H1 (cell line): ENCODE results near the gene SGK1. TPM values are rescaled to one million over a fixed set of nuclear protein-coding genes. Genes with fewer than 3 reads are reported as not detected.

Experiments
- CTCF ChIA-PET: fragments of 300-600 bp; sonication (Branson Sonifier 250); formaldehyde crosslinking; loops from one replicate; lab custom pipeline; 2021; ENCODE audit not compliant: partially characterized antibody; lab: Charles Lee
- POLR2A ChIA-PET: fragments of 300-600 bp; sonication (Branson Sonifier 250); formaldehyde crosslinking; loops from one replicate; lab custom pipeline; 2021; ENCODE audit warnings: inconsistent platforms; ENCODE audit not compliant: partially characterized antibody; lab: Charles Lee
- DNase-seq, 2 experiments: peaks; one replicate each; pipeline versions ENCODE4 v3.0.0 to v3.0.0-alpha.2; 2010 to 2022; ENCODE audit warnings: low spot score in 2 of 2, low read depth in 1 of 2, mixed read lengths in 1 of 2
- FAIRE-seq: peaks from 2 replicates; lab custom pipeline; 2011; peaks lifted over from hg19 to GRCh38; lab: Jason Lieb, UNC
- H2AFZ ChIP-seq: 2 replicates; pipeline ENCODE4 v1.8.1; 2012; ENCODE audit warnings: low read length, inconsistent platforms
- H2AK5ac ChIP-seq: 2 replicates; pipeline ENCODE4 v1.6.1; 2013; ENCODE audit warnings: low read depth, low read length
- H2BK120ac ChIP-seq: replicated peaks from 2 replicates; pipeline ENCODE3; 2013; ENCODE audit warnings: low read depth, low read length, inconsistent platforms
- H2BK12ac ChIP-seq: 2 replicates; pipeline ENCODE4 v1.6.1; 2013; ENCODE audit warnings: low read depth, low read length
- H2BK15ac ChIP-seq: 2 replicates; pipeline ENCODE4 v1.6.1; 2013; ENCODE audit warnings: low read length
- H2BK20ac ChIP-seq: 2 replicates; pipeline ENCODE4 v1.6.1; 2013; ENCODE audit warnings: low read length
- H2BK5ac ChIP-seq: 2 replicates; pipeline ENCODE4 v1.6.1; 2013; ENCODE audit warnings: low read depth, low read length
- H3K14ac ChIP-seq: 2 replicates; pipeline ENCODE4 v1.6.1; 2013; ENCODE audit warnings: inconsistent platforms; ENCODE audit not compliant: insufficient read length
- H3K18ac ChIP-seq: 2 replicates; pipeline ENCODE4 v1.6.1; 2013; ENCODE audit warnings: low read length; ENCODE audit errors: extremely low read depth
- H3K23ac ChIP-seq: 2 replicates; pipeline ENCODE4 v1.6.1; 2013; ENCODE audit warnings: inconsistent platforms; ENCODE audit not compliant: insufficient read length
- H3K23me2 ChIP-seq: 2 replicates; pipeline ENCODE4 v1.6.1; 2013; ENCODE audit warnings: low read depth, low read length
- H3K27ac ChIP-seq: 2 replicates; pipeline ENCODE4 v1.6.1; 2011; ENCODE audit warnings: low read depth, low read length, inconsistent platforms
- H3K27me3 ChIP-seq, 4 experiments: replicated peaks in 1 of 4; 1 replicate in 1 of 4; 2 replicates in 3 of 4; pipeline versions ENCODE4 v1.6.1 to v1.8.1; 2011 to 2013; ENCODE audit warnings: low read length in 3 of 4, mild to moderate bottlenecking in 3 of 4, inconsistent platforms in 2 of 4, mixed read lengths in 2 of 4, moderate library complexity in 1 of 4; ENCODE audit not compliant: control insufficient read depth in 3 of 4, insufficient read depth in 3 of 4; ENCODE audit errors: extremely low read depth in 1 of 4
- H3K36me3 ChIP-seq, 4 experiments: 2 replicates each; pipeline versions ENCODE4 v1.6.1 to v1.8.1; 2011 to 2013; ENCODE audit warnings: mild to moderate bottlenecking in 4 of 4, low read length in 3 of 4, moderate library complexity in 2 of 4, control low read depth in 1 of 4, inconsistent platforms in 1 of 4; ENCODE audit not compliant: insufficient read depth in 4 of 4, control insufficient read depth in 2 of 4
- H3K4ac ChIP-seq: replicated peaks from 2 replicates; pipeline ENCODE3; 2013; ENCODE audit warnings: low read length, low read depth, mixed read lengths, inconsistent platforms; ENCODE audit not compliant: insufficient read length
- H3K4me1 ChIP-seq, 4 experiments: replicated peaks in 1 of 4; 1 replicate in 1 of 4; 2 replicates in 3 of 4; pipeline versions ENCODE4 v1.6.1 to v1.8.1; 2011 to 2013; ENCODE audit warnings: low read length in 3 of 4, inconsistent platforms in 2 of 4, mixed read lengths in 1 of 4; ENCODE audit not compliant: insufficient read depth in 4 of 4, control insufficient read depth in 3 of 4
- H3K4me2 ChIP-seq, 2 experiments: 2 replicates each; pipeline versions ENCODE4 v1.6.1 to v1.8.1; 2011 to 2013; ENCODE audit warnings: low read depth in 2 of 2, low read length in 2 of 2, control low read depth in 1 of 2, inconsistent platforms in 1 of 2, mild to moderate bottlenecking in 1 of 2; ENCODE audit not compliant: insufficient read depth in 1 of 2
- H3K4me3 ChIP-seq, 4 experiments: fragments of 200-600, 300-600 bp in 1 of 4; sonication (generic), shearing (Covaris generic), sonication (Bioruptor Twin) in 1 of 4; 2 replicates each; pipeline versions ENCODE4 v1.5.1 to v1.8.1; 2011 to 2016; ENCODE audit warnings: low read length in 4 of 4, low read depth in 3 of 4, control low read depth in 2 of 4, inconsistent platforms in 2 of 4, mild to moderate bottlenecking in 2 of 4, mixed read lengths in 1 of 4, moderate library complexity in 1 of 4; ENCODE audit not compliant: insufficient read depth in 2 of 4; ENCODE audit errors: extremely low read depth in 1 of 4
- H3K56ac ChIP-seq: replicated peaks from 2 replicates; pipeline ENCODE3; 2013; ENCODE audit warnings: low read depth, mild to moderate bottlenecking, mixed read lengths, low read length, inconsistent platforms; ENCODE audit not compliant: insufficient read length
- H3K79me1 ChIP-seq: 2 replicates; pipeline ENCODE4 v1.6.1; 2013; ENCODE audit warnings: low read depth, low read length, control low read depth
- H3K79me2 ChIP-seq, 2 experiments: 2 replicates each; pipeline versions ENCODE4 v1.6.1 to v1.8.1; 2012 to 2013; ENCODE audit warnings: low read length in 2 of 2, mild to moderate bottlenecking in 2 of 2, inconsistent platforms in 1 of 2; ENCODE audit not compliant: insufficient read depth in 2 of 2, control insufficient read depth in 1 of 2
- H3K9ac ChIP-seq, 4 experiments: replicated peaks in 1 of 4; 1 replicate in 1 of 4; 2 replicates in 3 of 4; pipeline versions ENCODE4 v1.6.1 to v1.8.1; 2011 to 2013; ENCODE audit warnings: low read depth in 3 of 4, low read length in 3 of 4, control low read depth in 2 of 4, mild to moderate bottlenecking in 2 of 4, moderate library complexity in 2 of 4, inconsistent platforms in 1 of 4; ENCODE audit errors: extremely low read depth in 1 of 4
- H3K9me3 ChIP-seq, 2 experiments: 2 replicates each; pipeline versions ENCODE4 v1.6.1 to v1.8.1; 2012 to 2013; ENCODE audit warnings: mild to moderate bottlenecking in 2 of 2, moderate library complexity in 2 of 2, control low read depth in 1 of 2, inconsistent platforms in 1 of 2, low read depth in 1 of 2, low read length in 1 of 2, mixed read lengths in 1 of 2; ENCODE audit not compliant: insufficient read depth in 2 of 2
- H4K20me1 ChIP-seq, 2 experiments: replicated peaks in 1 of 2; 2 replicates each; pipeline versions ENCODE3 to v1.8.1; 2011 to 2013; ENCODE audit warnings: inconsistent platforms in 2 of 2, low read length in 2 of 2, mild to moderate bottlenecking in 1 of 2; ENCODE audit not compliant: insufficient read depth in 2 of 2, control insufficient read depth in 1 of 2
- H4K5ac ChIP-seq: 2 replicates; pipeline ENCODE4 v1.6.1; 2013; ENCODE audit warnings: low read length, low read depth, mixed read lengths, inconsistent platforms; ENCODE audit not compliant: insufficient read length
- H4K8ac ChIP-seq: 2 replicates; pipeline ENCODE4 v1.8.0; 2013; ENCODE audit warnings: mild to moderate bottlenecking, moderate library complexity, low read length, inconsistent platforms; ENCODE audit not compliant: insufficient read depth; ENCODE audit errors: extremely low read depth
- H4K91ac ChIP-seq: replicated peaks from 2 replicates; pipeline ENCODE3; 2013; ENCODE audit warnings: low read length, mixed read lengths, inconsistent platforms; ENCODE audit not compliant: insufficient read length
- ATF3 ChIP-seq: IDR thresholded peaks from 2 replicates; pipeline ENCODE4 v1.6.1; 2011; ENCODE audit warnings: low read depth, mild to moderate bottlenecking, low read length; ENCODE audit not compliant: insufficient read depth
- CEBPB ChIP-seq: IDR thresholded peaks from 2 replicates; pipeline ENCODE4 v1.6.1; 2012; ENCODE audit warnings: low read depth, low read length
- HDAC2 ChIP-seq, 2 experiments: fragments of 300-600 bp in 1 of 2; sonication (generic) in 1 of 2; IDR thresholded peaks; 2 replicates each; pipeline ENCODE4 v1.6.1; 2011 to 2012; ENCODE audit warnings: low read depth in 2 of 2, low read length in 2 of 2, mild to moderate bottlenecking in 2 of 2, moderate library complexity in 2 of 2, borderline replicate concordance in 1 of 2, inconsistent platforms in 1 of 2
- WGBS, 2 experiments: shearing (Covaris generic) in 1 of 2; methylation state at CpG; one replicate each; pipeline versions ENCODE4 v1.1.6 to v1.1.7; 2013 to 2015; ENCODE audit warnings: low lambda C conversion rate in 2 of 2, mixed read lengths in 2 of 2, inconsistent platforms in 1 of 2, low coverage in 1 of 2, missing lambda C conversion rate in 1 of 2; ENCODE audit not compliant: insufficient replicate concordance in 2 of 2, insufficient coverage in 1 of 2, insufficient read length in 1 of 2; ENCODE audit errors: extremely low coverage in 1 of 2, missing lambda C conversion rate in 1 of 2; 5-methylcytosine and 5-hydroxymethylcytosine counted together
- polyA plus RNA-seq, 7 experiments: library from polyadenylated mRNA; depleted of rRNA in 3 of 7; stranded (reverse) in 5 of 7; unstranded in 2 of 7; fragments of >200 nt in 5 of 7; fragments of 200-250 nt in 2 of 7; gene quantifications; 1 replicate in 5 of 7; 2 replicates in 1 of 7; 4 replicates in 1 of 7; pipeline versions ENCODE4 v1.2.1 to v1.2.3, GENCODE V29; 2011 to 2013; ENCODE audit warnings: missing spikeins in 2 of 7, mixed read lengths in 2 of 7
- total RNA-seq: library from RNA; stranded (reverse); fragmentation: NEBNext Ultra II Directional; extraction: Animal tissue kit (Norgen Biotek cat#: 25700); gene quantifications from 2 replicates; pipeline ENCODE4 v1.2.1, GENCODE V29; 2021

SGK1 gene
- total and polyA plus RNA-seq, 2 of the 8 experiments (the other 6 are each of a cell fraction or from before 2014, with no cell fraction given) = 14.5 to 18.4 TPM

- no peak overlapping the region for H3K23ac ChIP-seq
- no peak overlapping the region for H2BK15ac ChIP-seq
- no peak overlapping the region for H2BK12ac ChIP-seq
- no peak overlapping the region for H2AK5ac ChIP-seq
- ChIA-PET POLR2A (interaction anchor here (2.1 kb wide), 1 partner anchor 134 kb away, joined by 5 read pairs; no protein-coding TSS in a partner anchor), CTCF (interaction anchor here (0.6 to 1.9 kb wide), 5 partner anchors 9 to 574 kb away, joined by 3 to 5 read pairs (median 3); no protein-coding TSS in a partner anchor)
- DNase-seq (no peak), FAIRE-seq (no peak)
- no peaks in the 10 kb centered on the region; the same call in 1 of the 2 replicates for H3K23me2 ChIP-seq
- 88% methylated on average over 5 of the region's 5 CpGs; no CpG with 5 or more reads in 1 of the 2 experiments for WGBS, 2 experiments
- H3K79me2 ChIP-seq = no peaks in the 10 kb centered on the region
- H3K4me1 ChIP-seq = peaks cover 0 to 6% (median 3%) of the 10 kb centered on the region in 4 experiments; a peak in 2 of 7 replicates
- H3K14ac ChIP-seq = no peak overlapping the region
- H3K9me3 ChIP-seq = no peaks in the 10 kb centered on the region
- no peak overlapping the region for H2BK120ac ChIP-seq
- no peak overlapping the region for H2AFZ ChIP-seq
- no peak overlapping the region for H2BK5ac ChIP-seq
- H4K8ac ChIP-seq = no peak overlapping the region
- no peak overlapping the region for H3K18ac ChIP-seq
- H3K56ac ChIP-seq = no peak overlapping the region
- no peak overlapping the region for H3K4me2 ChIP-seq
- no peaks in the 10 kb centered on the region for H3K27me3 ChIP-seq
- H2BK20ac ChIP-seq = no peak overlapping the region
- H3K4me3 ChIP-seq = no peak overlapping the region
- no peak overlapping the region for H3K4ac ChIP-seq
- H4K91ac ChIP-seq = no peak overlapping the region
- no peak overlapping the region for H4K5ac ChIP-seq
- no peaks in the 10 kb centered on the region for H4K20me1 ChIP-seq
- no peak overlapping the region for H3K9ac ChIP-seq
- H3K36me3 ChIP-seq = no peaks in the 10 kb centered on the region
- H3K27ac ChIP-seq = no peak overlapping the region
- no peaks in the 10 kb centered on the region for H3K79me1 ChIP-seq
- TF ChIP-seq ATF3 = no peak
- no peak for TF ChIP-seq CEBPB
- TF ChIP-seq HDAC2 (IDR thresholded peaks at IDR 0.05; ENCODE audit: borderline replicate concordance in 1 of 2, low read depth in 2 of 2, low read length in 2 of 2) = no peak
Observed at GRCh38 chr6:134307870-134308269, 10.0 kb downstream of the SGK1 start.
